Stimulated activated CD8-positive, alpha-beta memory T cell treated with anti-CD3 and anti-CD28 coated beads, Interleukin-12 subunit alpha, Interleukin-12 subunit beta, amount 100 ng/mL, for 1 hour (primary cell): ENCODE measurements around the gene DHX9.
"Not testable (repeated sequence)": the region's sequence is repeated elsewhere in the genome, so short reads cannot be mapped to it uniquely, and the experiment has no call there.

Experiments
- DNase-seq: peaks from one replicate; pipeline ENCODE4 v3.0.0-alpha.2; 2020; ENCODE audit warnings: low read depth

The DHX9 gene

GRCh38 chr1:182889997-182890396 lies 50.9 kb downstream of the DHX9 start:
- no peak for DNase-seq

GRCh38 chr1:182890927-182891610 lies 51.9 kb downstream of the DHX9 start:
- no peak for DNase-seq

- DNase-seq, result no peak
These were observed 58.5 kb downstream of the DHX9 start for GRCh38 chr1:182897696-182898095.

- not testable (repeated sequence) for DNase-seq
These were observed 62.8 kb downstream of the DHX9 start for GRCh38 chr1:182901946-182902345.

GRCh38 chr1:182905321-182905720 lies 66.2 kb downstream of the DHX9 start:
- DNase-seq, result no peak

GRCh38 chr1:182909578-182909977 lies 70.4 kb downstream of the DHX9 start:
- no peak for DNase-seq

- DNase-seq, result no peak
These were observed 71.0 kb downstream of the DHX9 start for GRCh38 chr1:182910143-182910542.

- no peak for DNase-seq
These were observed 74.3 kb downstream of the DHX9 start for GRCh38 chr1:182913401-182913800.

GRCh38 chr1:182917378-182917777 lies 78.2 kb downstream of the DHX9 start:
- DNase-seq, result no peak

- DNase-seq, result no peak
These were observed 86.5 kb downstream of the DHX9 start for GRCh38 chr1:182925661-182926060.

- no peak for DNase-seq
These were observed 88.7 kb downstream of the DHX9 start for GRCh38 chr1:182927693-182928433.

- no peak for DNase-seq
These were observed 91.8 kb downstream of the DHX9 start for GRCh38 chr1:182930985-182931384.

GRCh38 chr1:182935716-182936115 lies 96.6 kb downstream of the DHX9 start:
- DNase-seq, result no peak
